ENCODE results near the gene LAPTM5. TPM values are rescaled to one million over a fixed set of nuclear protein-coding genes. Genes with fewer than 3 reads are reported as not detected.
"Not testable (repeated sequence)": the region's sequence is repeated elsewhere in the genome, so short reads cannot be mapped to it uniquely, and the experiment has no call there.

The LAPTM5 gene
- total and polyA plus RNA-seq, 3 donors from 2014 or later: 2.0 to 46.9 (median 16.3) TPM

DNA sequence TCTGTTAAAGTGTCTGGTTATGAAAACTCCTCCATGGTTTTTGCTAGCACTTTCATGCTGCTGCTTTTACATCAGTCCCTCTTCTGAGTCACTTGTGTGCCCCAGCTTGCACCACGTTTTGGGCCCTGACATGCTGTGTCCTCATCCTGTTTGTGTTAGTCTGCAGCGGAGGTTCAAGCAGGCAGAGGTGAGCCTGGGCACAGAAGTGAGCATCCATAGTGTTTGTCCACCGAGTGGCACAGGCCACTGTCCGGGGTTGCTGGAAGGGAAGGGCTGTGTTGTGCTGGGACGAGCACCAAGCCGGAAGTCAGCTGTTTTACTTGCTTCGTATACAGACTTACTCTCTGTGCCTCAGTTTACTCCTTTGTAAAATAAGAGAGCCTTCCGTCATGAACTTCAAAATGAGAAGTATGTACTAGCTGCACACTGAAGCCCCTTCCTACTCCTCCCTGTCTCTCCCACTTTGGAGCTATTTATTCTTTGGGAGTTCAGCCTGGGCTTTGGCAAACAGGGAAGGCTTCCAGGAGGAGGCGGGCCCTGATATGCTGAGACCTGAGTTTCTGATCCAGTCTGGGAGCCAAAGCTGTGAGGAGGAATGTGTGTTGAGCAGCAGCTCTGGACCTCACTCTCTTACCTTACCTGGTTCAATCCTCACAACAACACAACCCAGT lies 10.7 kb upstream of the LAPTM5 start:
- no peak for DNase-seq
- H3K27me3 ChIP-seq: no peaks in the 10 kb centered on the region
- TF ChIP-seq, protein P1, sequence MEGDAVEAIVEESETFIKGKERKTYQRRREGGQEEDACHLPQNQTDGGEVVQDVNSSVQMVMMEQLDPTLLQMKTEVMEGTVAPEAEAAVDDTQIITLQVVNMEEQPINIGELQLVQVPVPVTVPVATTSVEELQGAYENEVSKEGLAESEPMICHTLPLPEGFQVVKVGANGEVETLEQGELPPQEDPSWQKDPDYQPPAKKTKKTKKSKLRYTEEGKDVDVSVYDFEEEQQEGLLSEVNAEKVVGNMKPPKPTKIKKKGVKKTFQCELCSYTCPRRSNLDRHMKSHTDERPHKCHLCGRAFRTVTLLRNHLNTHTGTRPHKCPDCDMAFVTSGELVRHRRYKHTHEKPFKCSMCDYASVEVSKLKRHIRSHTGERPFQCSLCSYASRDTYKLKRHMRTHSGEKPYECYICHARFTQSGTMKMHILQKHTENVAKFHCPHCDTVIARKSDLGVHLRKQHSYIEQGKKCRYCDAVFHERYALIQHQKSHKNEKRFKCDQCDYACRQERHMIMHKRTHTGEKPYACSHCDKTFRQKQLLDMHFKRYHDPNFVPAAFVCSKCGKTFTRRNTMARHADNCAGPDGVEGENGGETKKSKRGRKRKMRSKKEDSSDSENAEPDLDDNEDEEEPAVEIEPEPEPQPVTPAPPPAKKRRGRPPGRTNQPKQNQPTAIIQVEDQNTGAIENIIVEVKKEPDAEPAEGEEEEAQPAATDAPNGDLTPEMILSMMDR (IDR thresholded peaks at IDR 0.05): no peak
- no peak for TF ChIP-seq POLR2A (IDR thresholded peaks at IDR 0.05)
- no peaks in the 10 kb centered on the region for H3K9me3 ChIP-seq
- no peak overlapping the region for H3K27ac ChIP-seq
- 84 to 88% methylated on average over 9 of the region's 9 CpGs for WGBS, 2 donors
- no peaks in the 10 kb centered on the region for H3K4me1 ChIP-seq
- H3K4me3 ChIP-seq: no peak overlapping the region
- H3K36me3 ChIP-seq (ENCODE audit: low read depth, missing control alignments): no peaks in the 10 kb centered on the region
- intact Hi-C loops (cut with DNase I; ENCODE audit: low total_unique reads): no loop called here

DNA sequence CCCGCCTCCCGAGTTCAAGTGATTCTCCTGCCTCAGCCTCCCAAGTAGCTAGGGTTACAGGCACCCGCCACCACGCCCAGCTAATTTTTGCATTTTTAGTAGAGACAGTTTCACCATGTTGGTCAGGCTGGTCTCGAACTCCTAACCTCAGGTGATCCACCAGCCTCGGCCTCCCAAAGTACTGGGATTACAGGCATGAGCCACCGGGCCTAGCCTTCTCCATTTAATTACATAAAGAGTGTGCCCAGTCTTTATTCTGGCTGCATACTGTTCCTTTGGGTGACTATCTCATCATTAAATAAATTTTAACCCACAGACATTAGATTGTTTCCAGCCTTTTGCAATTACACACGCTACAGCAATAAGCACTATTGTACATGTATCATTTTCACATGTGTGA lies 9.4 kb upstream of the LAPTM5 start:
- WGBS, 2 donors: 95% methylated on average over 8 of the region's 8 CpGs
- H3K27ac ChIP-seq; DNase-seq; H3K36me3 ChIP-seq (ENCODE audit: low read depth, missing control alignments); H3K27me3 ChIP-seq; H3K4me1 ChIP-seq; intact Hi-C loops (cut with DNase I; ENCODE audit: low total_unique reads); H3K4me3 ChIP-seq; H3K9me3 ChIP-seq: not testable (repeated sequence)

DNA sequence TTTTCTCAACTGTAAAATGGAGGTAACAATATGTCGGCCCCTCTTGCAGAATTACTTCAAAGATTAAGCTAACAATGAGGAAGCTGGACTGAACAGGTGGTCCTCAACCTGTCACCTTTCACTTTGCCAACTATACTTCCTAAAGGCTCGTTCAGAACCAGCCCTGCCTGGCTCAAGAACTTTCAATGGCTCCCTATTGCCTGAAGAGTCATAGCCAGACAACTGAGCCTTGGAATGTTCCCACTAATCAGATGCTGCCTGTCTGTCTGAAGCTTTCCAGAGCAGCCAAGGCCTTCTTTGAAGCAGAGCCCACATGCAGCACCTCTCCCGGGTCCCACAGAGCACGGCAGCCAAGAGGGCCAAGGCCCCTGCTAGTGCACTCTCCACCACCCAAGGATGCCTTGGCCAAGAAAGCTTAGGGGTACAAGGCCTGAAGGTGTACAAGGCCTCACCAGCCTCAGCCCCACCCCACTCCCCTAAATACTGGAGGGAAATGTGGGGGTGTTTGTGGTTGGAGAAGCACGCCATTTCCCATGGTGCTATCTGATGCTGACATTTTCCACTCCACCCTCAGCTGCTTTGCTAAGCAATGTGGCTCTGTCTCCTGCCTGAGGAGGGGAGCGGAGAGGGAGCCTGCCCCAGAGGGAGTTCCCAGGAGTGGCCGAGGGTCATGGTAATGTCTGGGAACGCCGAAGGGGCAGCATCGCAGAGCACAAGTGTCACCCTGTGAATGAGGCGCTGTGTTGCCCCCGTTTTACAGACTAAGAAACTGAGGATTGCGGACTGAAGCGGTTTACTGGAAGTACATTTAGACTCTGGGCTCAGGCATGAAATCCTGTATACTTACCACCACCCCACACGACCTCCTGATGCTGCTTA lies 8.2 kb upstream of the LAPTM5 start:
- no peak for DNase-seq
- Histone ChIP-seq H3K4me3 (no peak overlapping the region), H3K27ac (no peak overlapping the region), H3K4me1 (peaks cover 10% of the 10 kb centered on the region), H3K9me3 (no peaks in the 10 kb centered on the region), H3K36me3 (ENCODE audit: low read depth, missing control alignments) (no peaks in the 10 kb centered on the region), H3K27me3 (no peaks in the 10 kb centered on the region)
- no peak for TF ChIP-seq POLR2A (IDR thresholded peaks at IDR 0.05)
- TF ChIP-seq, protein P1 (IDR thresholded peaks at IDR 0.05): no peak
- WGBS, 2 donors: 90 to 91% methylated on average over 12 to 15 of the region's 15 CpGs
- intact Hi-C loops (cut with DNase I; ENCODE audit: low total_unique reads): no loop called here

DNA sequence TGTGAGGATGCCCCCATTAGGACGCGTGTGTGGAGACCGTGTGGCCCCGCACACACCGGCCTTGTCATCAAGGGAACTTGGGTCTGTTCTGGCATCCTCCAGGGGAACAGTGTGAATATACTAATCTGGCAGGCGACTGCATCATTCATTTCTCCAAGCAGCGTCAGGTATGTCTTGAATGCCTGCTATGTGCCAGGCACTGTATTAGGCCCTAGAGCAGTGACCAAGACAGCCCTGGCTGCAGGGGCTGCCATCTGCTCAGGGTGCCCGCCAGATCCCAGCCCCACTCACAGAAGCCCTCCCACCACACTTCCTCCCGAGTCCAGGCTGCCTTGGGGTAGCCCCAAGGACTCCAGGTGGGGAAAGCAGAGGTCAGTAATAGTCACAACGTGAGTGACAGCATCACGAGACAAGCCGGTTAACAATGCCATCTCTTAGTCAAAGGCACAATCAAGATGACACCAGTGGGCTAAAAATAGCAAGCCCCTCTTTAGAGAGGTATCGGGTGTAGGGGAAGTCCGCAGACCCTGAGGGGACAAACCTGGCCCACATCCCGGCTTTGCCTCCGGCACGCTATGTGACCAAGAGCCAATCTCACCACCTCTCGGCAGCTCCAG lies 7.5 kb upstream of the LAPTM5 start:
- TF ChIP-seq, protein P1 (IDR thresholded peaks at IDR 0.05): no peak
- TF ChIP-seq POLR2A (IDR thresholded peaks at IDR 0.05): no peak
- Histone ChIP-seq H3K36me3 (ENCODE audit: low read depth, missing control alignments) (no peaks in the 10 kb centered on the region), H3K4me1 (peaks cover 10% of the 10 kb centered on the region), H3K4me3 (no peak overlapping the region), H3K27ac (no peak overlapping the region), H3K27me3 (no peaks in the 10 kb centered on the region), H3K9me3 (no peaks in the 10 kb centered on the region)
- no peak for DNase-seq
- 91 to 93% methylated on average over 8 to 18 of the region's 18 CpGs for WGBS, 2 donors
- intact Hi-C loops (cut with DNase I; ENCODE audit: low total_unique reads): no loop called here

DNA sequence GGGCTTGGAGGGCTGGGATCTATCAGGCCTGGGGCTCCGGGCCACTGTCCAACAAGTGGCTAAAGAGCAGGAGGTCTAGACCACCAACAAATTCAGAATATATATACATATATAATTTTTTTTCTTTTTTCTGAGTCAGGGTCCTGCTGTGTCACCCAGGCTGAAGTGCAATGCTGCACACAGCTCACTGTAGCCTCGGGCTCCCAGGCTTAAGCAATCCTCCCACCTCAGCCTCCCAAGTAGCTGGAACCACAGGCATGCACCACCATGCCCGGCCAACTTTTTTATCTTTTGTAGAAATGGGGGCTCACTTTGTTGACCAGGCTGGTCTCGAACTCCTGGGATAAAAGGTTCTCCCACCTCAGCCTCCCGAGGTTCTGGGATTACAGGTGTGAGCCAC lies 6.8 kb upstream of the LAPTM5 start:
- WGBS, 2 donors: 89 to 93% methylated on average over 5 of the region's 5 CpGs
- TF ChIP-seq, protein P1 (IDR thresholded peaks at IDR 0.05): no peak
- TF ChIP-seq POLR2A (IDR thresholded peaks at IDR 0.05): no peak
- H3K4me3 ChIP-seq: no peak overlapping the region
- H3K36me3 ChIP-seq (ENCODE audit: low read depth, missing control alignments): no peaks in the 10 kb centered on the region
- DNase-seq: no peak
- intact Hi-C loops (cut with DNase I; ENCODE audit: low total_unique reads): no loop called here
- peaks cover 10% of the 10 kb centered on the region for H3K4me1 ChIP-seq
- no peak overlapping the region for H3K27ac ChIP-seq
- H3K27me3 ChIP-seq: no peaks in the 10 kb centered on the region
- no peaks in the 10 kb centered on the region for H3K9me3 ChIP-seq
